ENCODE measurements around the gene BCAP31. TPM values are rescaled to one million over a fixed set of nuclear protein-coding genes. Genes with fewer than 3 reads are reported as not detected.
"Not testable (repeated sequence)": the region's sequence is repeated elsewhere in the genome, so short reads cannot be mapped to it uniquely, and the experiment has no call there.

BCAP31 gene
- total RNA-seq, 4 donors from 2014 or later, result 76.1 to 125 (median 104) TPM

DNA sequence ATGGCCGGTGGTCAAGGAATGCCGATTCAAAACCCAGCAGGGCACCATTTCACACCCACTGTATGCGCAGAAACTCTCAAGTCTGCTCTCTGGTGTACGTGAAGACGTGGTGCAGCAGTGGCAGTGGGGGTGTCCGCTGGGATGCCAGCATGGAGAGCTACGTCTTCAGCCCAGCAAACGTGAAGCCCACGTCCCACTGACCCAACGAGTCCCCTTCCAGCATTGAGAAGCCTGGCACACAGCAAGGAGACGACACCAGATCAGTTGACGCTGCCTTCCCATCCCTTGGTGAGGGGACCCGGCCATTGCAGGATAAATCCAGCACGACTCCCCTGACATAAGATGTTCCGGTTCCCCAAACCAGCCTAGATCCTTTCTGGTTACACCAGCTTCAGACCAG is 37.7 kb upstream of the BCAP31 start:
- TF ChIP-seq EP300 (IDR thresholded peaks at IDR 0.05) (no peak), POLR2A (IDR thresholded peaks at IDR 0.05) (no peak), POLR2AphosphoS5 (IDR thresholded peaks at IDR 0.05) (no peak)
- TF ChIP-seq, protein P1, sequence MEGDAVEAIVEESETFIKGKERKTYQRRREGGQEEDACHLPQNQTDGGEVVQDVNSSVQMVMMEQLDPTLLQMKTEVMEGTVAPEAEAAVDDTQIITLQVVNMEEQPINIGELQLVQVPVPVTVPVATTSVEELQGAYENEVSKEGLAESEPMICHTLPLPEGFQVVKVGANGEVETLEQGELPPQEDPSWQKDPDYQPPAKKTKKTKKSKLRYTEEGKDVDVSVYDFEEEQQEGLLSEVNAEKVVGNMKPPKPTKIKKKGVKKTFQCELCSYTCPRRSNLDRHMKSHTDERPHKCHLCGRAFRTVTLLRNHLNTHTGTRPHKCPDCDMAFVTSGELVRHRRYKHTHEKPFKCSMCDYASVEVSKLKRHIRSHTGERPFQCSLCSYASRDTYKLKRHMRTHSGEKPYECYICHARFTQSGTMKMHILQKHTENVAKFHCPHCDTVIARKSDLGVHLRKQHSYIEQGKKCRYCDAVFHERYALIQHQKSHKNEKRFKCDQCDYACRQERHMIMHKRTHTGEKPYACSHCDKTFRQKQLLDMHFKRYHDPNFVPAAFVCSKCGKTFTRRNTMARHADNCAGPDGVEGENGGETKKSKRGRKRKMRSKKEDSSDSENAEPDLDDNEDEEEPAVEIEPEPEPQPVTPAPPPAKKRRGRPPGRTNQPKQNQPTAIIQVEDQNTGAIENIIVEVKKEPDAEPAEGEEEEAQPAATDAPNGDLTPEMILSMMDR (IDR thresholded peaks at IDR 0.05), result no peak
- ATAC-seq, result no peak
- Histone ChIP-seq H3K27ac (no peak overlapping the region), H3K4me3 (no peak overlapping the region), H3K27me3 (no peaks in the 10 kb centered on the region), H3K4me1 (peaks cover 0 to 28% (median 4%) of the 10 kb centered on the region in 3 donors), H3K9me3 (no peaks in the 10 kb centered on the region), H3K36me3 (no peaks in the 10 kb centered on the region)
- 78 to 100% methylated on average over 1 to 6 of the region's 15 CpGs for WGBS, 2 donors (ENCODE audit: low coverage in 1 of 2)

DNA sequence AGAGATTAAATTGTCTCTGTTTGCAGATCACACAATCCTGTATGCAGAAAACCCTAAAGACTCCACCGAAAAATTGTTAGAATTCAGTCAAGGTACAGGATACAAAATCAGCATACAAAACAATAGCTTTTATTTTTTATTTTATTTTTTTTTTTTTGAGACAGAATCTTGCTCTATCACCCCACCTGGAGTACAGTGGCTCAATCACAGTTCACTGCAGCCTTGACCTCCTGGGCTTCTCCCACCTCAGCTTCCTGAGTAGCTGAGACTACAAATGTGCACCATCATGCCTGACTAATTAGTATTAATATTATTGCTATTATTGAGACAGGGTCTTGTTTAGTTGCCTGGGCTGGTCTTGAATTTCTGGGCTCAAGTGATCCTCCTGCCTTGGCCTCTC is 30.9 kb upstream of the BCAP31 start:
- TF ChIP-seq, protein P1 (IDR thresholded peaks at IDR 0.05), result no peak
- no peak for TF ChIP-seq EP300 (IDR thresholded peaks at IDR 0.05)
- Histone ChIP-seq H3K27me3 (no peaks in the 10 kb centered on the region), H3K36me3 (no peaks in the 10 kb centered on the region), H3K9me3 (no peaks in the 10 kb centered on the region), H3K4me1 (no peaks in the 10 kb centered on the region), H3K4me3 (no peak overlapping the region), H3K27ac (no peak overlapping the region)
- WGBS, 2 donors (ENCODE audit: low coverage in 1 of 2), result 67 to 100% methylated on average over 1 of the region's 1 CpG
- ATAC-seq, result no peak

DNA sequence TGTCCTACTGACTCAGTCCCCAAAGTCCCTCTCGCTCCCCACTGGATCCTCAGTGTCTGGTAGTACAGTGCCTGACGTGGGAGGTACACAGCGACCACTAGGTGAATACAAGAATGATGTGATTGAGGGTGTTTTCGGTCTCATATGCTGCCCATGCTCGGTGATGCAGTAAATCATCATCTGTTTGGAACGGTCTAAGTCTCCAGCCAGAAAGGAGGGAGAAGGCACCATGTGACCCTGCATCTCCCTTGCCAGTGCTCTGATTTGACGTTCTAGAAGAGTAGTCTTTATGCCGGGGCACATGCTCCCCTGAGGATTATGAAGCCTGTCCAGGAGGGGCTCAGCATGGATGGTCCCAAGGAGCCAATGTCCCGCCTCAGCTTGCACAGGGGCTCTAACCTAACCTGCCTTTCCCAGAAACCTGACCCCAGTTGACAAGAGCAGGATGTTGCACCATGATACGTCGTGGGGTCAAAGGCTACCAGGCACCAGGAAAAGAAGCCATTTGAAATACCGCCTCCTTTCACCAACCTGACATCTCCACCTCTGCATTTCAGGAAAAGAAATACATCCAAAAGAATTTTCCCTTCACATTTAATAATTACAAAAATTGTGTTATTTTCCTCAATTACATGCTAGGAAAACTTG is 26.1 kb upstream of the BCAP31 start:
- ATAC-seq, result no peak
- no peaks in the 10 kb centered on the region for H3K27me3 ChIP-seq
- TF ChIP-seq EP300 (IDR thresholded peaks at IDR 0.05) (no peak), POLR2A (IDR thresholded peaks at IDR 0.05) (no peak), POLR2AphosphoS5 (IDR thresholded peaks at IDR 0.05) (no peak)
- TF ChIP-seq, protein P1 (IDR thresholded peaks at IDR 0.05), result no peak
- H3K4me1 ChIP-seq, result no peaks in the 10 kb centered on the region
- no peaks in the 10 kb centered on the region for H3K36me3 ChIP-seq
- no peak overlapping the region for H3K4me3 ChIP-seq
- H3K9me3 ChIP-seq, result no peaks in the 10 kb centered on the region
- H3K27ac ChIP-seq, result no peak overlapping the region
- 20% methylated on average over 2 of the region's 12 CpGs; no CpG with 5 or more reads in 1 of the 2 donors for WGBS, 2 donors (ENCODE audit: low coverage in 1 of 2)

DNA sequence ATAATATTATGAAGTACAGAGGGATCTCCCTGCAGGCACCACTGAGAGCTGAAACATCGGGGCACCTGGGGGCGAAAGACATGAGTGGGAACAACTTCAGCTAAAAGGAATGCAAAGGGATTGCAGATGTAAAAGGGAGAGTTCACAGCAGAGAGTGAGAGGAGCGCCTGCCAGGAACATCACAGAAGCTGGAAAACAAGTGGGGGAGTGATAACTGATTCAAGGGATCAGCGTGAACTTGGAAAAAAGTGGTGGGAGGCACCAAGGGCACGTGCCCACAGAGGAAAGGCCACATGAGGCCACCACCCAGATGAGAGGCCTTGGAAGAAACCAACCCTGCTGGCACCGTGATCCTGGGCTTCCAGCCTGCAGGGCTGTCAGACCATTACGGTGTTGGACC is 24.8 kb upstream of the BCAP31 start:
- not testable (repeated sequence) for H3K27me3 ChIP-seq, H3K27ac ChIP-seq, H3K9me3 ChIP-seq, H3K4me3 ChIP-seq, ATAC-seq, H3K36me3 ChIP-seq, H3K4me1 ChIP-seq
- 76 to 80% methylated on average over 4 to 6 of the region's 7 CpGs for WGBS, 2 donors (ENCODE audit: low coverage in 1 of 2)

DNA sequence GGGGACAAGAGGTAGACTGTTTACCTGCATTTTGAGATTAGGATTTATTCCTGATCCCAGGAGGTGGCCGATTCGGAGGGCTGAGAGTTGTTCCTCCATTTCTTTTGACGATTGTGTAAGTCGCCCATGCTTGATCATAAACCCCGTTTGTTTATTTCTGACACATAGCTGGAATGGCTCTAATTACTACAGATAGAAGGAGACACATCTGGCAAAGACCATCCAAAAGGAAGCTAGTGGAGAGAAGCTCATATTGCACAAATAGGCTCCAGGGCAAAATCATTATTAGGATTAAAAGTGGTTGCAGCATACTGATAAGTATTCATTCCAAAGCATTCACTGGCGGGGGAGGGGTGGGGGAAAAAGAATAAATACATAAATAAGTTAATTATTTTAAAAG is 22.8 kb upstream of the BCAP31 start:
- H3K4me1 ChIP-seq, result peaks cover 0 to 22% (median 0%) of the 10 kb centered on the region in 3 donors
- H3K36me3 ChIP-seq, H3K4me3 ChIP-seq, ATAC-seq, H3K27ac ChIP-seq, H3K9me3 ChIP-seq, H3K27me3 ChIP-seq: not testable (repeated sequence)
- WGBS, 2 donors (ENCODE audit: low coverage in 1 of 2), result 36 to 60% methylated on average over 1 to 3 of the region's 6 CpGs

DNA sequence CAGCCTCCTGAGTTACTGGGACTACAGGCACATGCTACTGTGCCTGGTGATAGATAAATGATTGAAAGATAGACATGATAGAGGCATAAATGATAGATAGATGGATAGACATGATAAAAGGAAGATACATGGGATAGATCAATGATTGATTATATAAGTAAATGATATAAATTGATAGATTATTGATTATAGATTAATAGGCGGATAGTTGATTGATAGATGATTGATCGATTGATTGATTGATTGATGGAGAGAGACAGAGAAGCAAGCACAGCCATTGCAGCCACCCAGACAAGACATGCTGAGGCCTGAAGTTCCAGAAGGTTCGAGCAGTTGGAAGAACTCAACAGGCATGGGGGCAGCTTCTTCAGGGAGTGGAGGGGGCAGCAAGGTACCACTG is 22.2 kb upstream of the BCAP31 start:
- 56 to 92% methylated on average over 2 to 3 of the region's 3 CpGs for WGBS, 2 donors (ENCODE audit: low coverage in 1 of 2)
- peaks cover 0 to 22% (median 0%) of the 10 kb centered on the region in 3 donors for H3K4me1 ChIP-seq
- H3K9me3 ChIP-seq, result no peaks in the 10 kb centered on the region
- TF ChIP-seq EP300 (IDR thresholded peaks at IDR 0.05) (no peak), POLR2A (IDR thresholded peaks at IDR 0.05) (no peak), POLR2AphosphoS5 (IDR thresholded peaks at IDR 0.05) (no peak)
- TF ChIP-seq, protein P1 (IDR thresholded peaks at IDR 0.05), result no peak
- H3K36me3 ChIP-seq, result no peaks in the 10 kb centered on the region
- no peak for ATAC-seq
- no peak overlapping the region for H3K27ac ChIP-seq
- no peak overlapping the region for H3K4me3 ChIP-seq
- H3K27me3 ChIP-seq, result no peaks in the 10 kb centered on the region

DNA sequence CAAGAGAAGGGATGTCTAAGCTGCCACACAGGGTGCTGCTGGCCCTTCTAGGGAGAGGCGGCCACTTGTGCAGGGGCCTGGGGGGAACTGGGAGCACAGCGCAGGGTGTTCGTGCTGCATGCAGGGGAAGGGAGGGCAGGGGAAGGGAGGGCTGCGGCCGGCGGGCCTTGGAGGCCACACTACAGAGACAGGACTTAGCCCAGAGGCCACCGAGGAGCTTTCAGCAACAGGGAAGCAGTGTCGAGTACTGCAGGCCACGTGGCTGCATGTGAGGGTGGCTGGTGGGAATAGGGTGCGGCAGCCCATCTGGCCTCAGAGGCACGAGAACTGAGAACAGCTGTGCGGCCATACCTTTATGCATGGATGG is 20.9 kb upstream of the BCAP31 start:
- not testable (repeated sequence) for ATAC-seq, H3K9me3 ChIP-seq, H3K4me3 ChIP-seq, H3K27ac ChIP-seq, H3K27me3 ChIP-seq
- Histone ChIP-seq H3K36me3 (peaks cover 0 to 10% of the 10 kb centered on the region in 2 donors), H3K4me1 (peaks cover 0 to 22% (median 0%) of the 10 kb centered on the region in 3 donors)
- WGBS, 2 donors (ENCODE audit: low coverage in 1 of 2), result 86% methylated on average over 3 of the region's 12 CpGs; no CpG with 5 or more reads in 1 of the 2 donors

Measured in gastroesophageal sphincter (tissue), 4 donors.